ENCODE measurements around the gene INO80D. TPM values are rescaled to one million over a fixed set of nuclear protein-coding genes. Genes with fewer than 3 reads are reported as not detected.
"Not testable (repeated sequence)": the region's sequence is repeated elsewhere in the genome, so short reads cannot be mapped to it uniquely, and the experiment has no call there.

Gene INO80D
- total and polyA plus RNA-seq, 2 experiments from 2014 or later = 17.5 to 37.4 TPM

DNA sequence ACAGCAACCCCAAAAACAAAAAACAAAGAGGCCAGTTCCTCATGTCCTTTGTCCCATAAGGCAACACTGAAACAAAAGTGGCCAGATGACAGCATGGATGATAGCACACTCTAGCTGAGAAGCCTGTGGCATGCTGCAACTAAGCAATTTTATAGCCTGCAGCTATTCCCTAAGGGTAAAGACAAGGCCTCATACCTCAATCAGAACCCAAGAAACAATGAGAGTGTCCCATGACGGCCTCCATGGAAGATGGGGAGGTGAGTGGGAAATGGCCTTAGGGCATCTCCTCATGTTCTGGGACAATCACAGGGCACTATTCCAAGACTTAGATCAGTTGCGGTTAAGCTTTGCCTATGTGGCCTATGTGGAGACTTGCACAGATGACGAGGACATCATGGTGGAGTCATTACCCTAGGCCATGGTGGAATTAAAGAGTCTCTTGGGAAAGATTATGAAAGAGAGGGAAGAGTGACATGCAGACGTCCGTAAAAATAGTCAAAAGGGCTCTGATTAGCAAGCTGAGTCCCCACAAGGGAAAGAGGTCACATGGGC, 103.1 kb downstream of the INO80D start:
- H3K79me2 ChIP-seq (replicated peaks; ENCODE audit: insufficient read depth) = no peaks in the 10 kb centered on the region
- H3K9me3 Mint-ChIP-seq = peaks cover 4% of the 10 kb centered on the region; the same call in 1 of the 3 replicates
- H3K27ac ChIP-seq (ENCODE audit: low read depth) = no peak overlapping the region
- H4K20me1 ChIP-seq (replicated peaks; ENCODE audit: insufficient read depth) = 0 out of 2 replicates have a peak, but pooled peaks cover 3% of the 10 kb centered on the region
- H3K27me3 Mint-ChIP-seq (ENCODE audit: insufficient read depth, low read depth, poor library complexity) = peaks cover 3% of the 10 kb centered on the region
- H3K36me3 Mint-ChIP-seq (ENCODE audit: low read depth) = no peaks in the 10 kb centered on the region
- no peak overlapping the region for H3K4me3 ChIP-seq
- H3K36me3 ChIP-seq (ENCODE audit: insufficient read depth) = no peaks in the 10 kb centered on the region
- DNase-seq (ENCODE audit: low spot score) (no peak), ATAC-seq (no peak)
- no peak overlapping the region for H3K4me2 ChIP-seq
- no peaks in the 10 kb centered on the region for H3F3A ChIP-seq (replicated peaks; ENCODE audit: low read depth)
- H3K4me1 ChIP-seq (ENCODE audit: insufficient read depth) = no peaks in the 10 kb centered on the region
- H3K9me2 ChIP-seq (ENCODE audit: insufficient read depth) = no peaks in the 10 kb centered on the region
- H3K27ac Mint-ChIP-seq = no peak overlapping the region
- TF ChIP-seq STAT1 (IDR thresholded peaks at IDR 0.05; ENCODE audit: unreplicated experiment) = no peak
- TF ChIP-seq, protein P1, sequence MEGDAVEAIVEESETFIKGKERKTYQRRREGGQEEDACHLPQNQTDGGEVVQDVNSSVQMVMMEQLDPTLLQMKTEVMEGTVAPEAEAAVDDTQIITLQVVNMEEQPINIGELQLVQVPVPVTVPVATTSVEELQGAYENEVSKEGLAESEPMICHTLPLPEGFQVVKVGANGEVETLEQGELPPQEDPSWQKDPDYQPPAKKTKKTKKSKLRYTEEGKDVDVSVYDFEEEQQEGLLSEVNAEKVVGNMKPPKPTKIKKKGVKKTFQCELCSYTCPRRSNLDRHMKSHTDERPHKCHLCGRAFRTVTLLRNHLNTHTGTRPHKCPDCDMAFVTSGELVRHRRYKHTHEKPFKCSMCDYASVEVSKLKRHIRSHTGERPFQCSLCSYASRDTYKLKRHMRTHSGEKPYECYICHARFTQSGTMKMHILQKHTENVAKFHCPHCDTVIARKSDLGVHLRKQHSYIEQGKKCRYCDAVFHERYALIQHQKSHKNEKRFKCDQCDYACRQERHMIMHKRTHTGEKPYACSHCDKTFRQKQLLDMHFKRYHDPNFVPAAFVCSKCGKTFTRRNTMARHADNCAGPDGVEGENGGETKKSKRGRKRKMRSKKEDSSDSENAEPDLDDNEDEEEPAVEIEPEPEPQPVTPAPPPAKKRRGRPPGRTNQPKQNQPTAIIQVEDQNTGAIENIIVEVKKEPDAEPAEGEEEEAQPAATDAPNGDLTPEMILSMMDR (conservative IDR thresholded peaks at IDR 0.05; ENCODE audit: low read depth in 2 of 2) = no peak
- no peak for TF ChIP-seq EZH2 (IDR thresholded peaks at IDR 0.05; ENCODE audit: low read depth, unreplicated experiment)
- no peak for TF ChIP-seq POLR2AphosphoS5 (IDR thresholded peaks at IDR 0.05; ENCODE audit: low read depth)
- TF ChIP-seq ZNF114 (CRISPR knock-in tag; IDR thresholded peaks at IDR 0.05) = no peak
- no peak for TF ChIP-seq ZNF331 (CRISPR knock-in tag; IDR thresholded peaks at IDR 0.05; ENCODE audit: low read depth)
- TF ChIP-seq, protein P2, sequence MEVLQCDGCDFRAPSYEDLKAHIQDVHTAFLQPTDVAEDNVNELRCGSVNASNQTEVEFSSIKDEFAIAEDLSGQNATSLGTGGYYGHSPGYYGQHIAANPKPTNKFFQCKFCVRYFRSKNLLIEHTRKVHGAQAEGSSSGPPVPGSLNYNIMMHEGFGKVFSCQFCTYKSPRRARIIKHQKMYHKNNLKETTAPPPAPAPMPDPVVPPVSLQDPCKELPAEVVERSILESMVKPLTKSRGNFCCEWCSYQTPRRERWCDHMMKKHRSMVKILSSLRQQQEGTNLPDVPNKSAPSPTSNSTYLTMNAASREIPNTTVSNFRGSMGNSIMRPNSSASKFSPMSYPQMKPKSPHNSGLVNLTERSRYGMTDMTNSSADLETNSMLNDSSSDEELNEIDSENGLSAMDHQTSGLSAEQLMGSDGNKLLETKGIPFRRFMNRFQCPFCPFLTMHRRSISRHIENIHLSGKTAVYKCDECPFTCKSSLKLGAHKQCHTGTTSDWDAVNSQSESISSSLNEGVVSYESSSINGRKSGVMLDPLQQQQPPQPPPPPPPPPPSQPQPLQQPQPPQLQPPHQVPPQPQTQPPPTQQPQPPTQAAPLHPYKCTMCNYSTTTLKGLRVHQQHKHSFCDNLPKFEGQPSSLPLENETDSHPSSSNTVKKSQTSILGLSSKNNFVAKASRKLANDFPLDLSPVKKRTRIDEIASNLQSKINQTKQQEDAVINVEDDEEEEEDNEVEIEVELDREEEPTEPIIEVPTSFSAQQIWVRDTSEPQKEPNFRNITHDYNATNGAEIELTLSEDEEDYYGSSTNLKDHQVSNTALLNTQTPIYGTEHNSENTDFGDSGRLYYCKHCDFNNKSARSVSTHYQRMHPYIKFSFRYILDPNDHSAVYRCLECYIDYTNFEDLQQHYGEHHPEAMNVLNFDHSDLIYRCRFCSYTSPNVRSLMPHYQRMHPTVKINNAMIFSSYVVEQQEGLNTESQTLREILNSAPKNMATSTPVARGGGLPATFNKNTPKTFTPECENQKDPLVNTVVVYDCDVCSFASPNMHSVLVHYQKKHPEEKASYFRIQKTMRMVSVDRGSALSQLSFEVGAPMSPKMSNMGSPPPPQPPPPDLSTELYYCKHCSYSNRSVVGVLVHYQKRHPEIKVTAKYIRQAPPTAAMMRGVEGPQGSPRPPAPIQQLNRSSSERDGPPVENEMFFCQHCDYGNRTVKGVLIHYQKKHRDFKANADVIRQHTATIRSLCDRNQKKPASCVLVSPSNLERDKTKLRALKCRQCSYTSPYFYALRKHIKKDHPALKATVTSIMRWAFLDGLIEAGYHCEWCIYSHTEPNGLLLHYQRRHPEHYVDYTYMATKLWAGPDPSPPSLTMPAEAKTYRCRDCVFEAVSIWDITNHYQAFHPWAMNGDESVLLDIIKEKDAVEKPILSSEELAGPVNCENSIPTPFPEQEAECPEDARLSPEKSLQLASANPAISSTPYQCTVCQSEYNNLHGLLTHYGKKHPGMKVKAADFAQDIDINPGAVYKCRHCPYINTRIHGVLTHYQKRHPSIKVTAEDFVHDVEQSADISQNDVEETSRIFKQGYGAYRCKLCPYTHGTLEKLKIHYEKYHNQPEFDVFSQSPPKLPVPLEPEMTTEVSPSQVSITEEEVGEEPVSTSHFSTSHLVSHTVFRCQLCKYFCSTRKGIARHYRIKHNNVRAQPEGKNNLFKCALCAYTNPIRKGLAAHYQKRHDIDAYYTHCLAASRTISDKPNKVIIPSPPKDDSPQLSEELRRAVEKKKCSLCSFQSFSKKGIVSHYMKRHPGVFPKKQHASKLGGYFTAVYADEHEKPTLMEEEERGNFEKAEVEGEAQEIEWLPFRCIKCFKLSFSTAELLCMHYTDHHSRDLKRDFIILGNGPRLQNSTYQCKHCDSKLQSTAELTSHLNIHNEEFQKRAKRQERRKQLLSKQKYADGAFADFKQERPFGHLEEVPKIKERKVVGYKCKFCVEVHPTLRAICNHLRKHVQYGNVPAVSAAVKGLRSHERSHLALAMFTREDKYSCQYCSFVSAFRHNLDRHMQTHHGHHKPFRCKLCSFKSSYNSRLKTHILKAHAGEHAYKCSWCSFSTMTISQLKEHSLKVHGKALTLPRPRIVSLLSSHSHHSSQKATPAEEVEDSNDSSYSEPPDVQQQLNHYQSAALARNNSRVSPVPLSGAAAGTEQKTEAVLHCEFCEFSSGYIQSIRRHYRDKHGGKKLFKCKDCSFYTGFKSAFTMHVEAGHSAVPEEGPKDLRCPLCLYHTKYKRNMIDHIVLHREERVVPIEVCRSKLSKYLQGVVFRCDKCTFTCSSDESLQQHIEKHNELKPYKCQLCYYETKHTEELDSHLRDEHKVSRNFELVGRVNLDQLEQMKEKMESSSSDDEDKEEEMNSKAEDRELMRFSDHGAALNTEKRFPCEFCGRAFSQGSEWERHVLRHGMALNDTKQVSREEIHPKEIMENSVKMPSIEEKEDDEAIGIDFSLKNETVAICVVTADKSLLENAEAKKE (CRISPR knock-in tag; IDR thresholded peaks at IDR 0.05) = no peak
- TF ChIP-seq, protein P3, sequence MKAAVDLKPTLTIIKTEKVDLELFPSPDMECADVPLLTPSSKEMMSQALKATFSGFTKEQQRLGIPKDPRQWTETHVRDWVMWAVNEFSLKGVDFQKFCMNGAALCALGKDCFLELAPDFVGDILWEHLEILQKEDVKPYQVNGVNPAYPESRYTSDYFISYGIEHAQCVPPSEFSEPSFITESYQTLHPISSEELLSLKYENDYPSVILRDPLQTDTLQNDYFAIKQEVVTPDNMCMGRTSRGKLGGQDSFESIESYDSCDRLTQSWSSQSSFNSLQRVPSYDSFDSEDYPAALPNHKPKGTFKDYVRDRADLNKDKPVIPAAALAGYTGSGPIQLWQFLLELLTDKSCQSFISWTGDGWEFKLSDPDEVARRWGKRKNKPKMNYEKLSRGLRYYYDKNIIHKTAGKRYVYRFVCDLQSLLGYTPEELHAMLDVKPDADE (IDR thresholded peaks at IDR 0.05) = no peak
- no peak overlapping the region for H2AFZ ChIP-seq
- H3K4me3 Mint-ChIP-seq = no peak overlapping the region
- H3K4me1 Mint-ChIP-seq = no peaks in the 10 kb centered on the region
- no peaks in the 10 kb centered on the region for H3K27me3 ChIP-seq (ENCODE audit: insufficient read depth)

- ATAC-seq; H4K20me1 ChIP-seq (replicated peaks; ENCODE audit: insufficient read depth); H3K4me2 ChIP-seq; H3K36me3 Mint-ChIP-seq (ENCODE audit: low read depth); H3K9me3 Mint-ChIP-seq; H3K27ac ChIP-seq (ENCODE audit: low read depth); H3K4me3 ChIP-seq; H3K79me2 ChIP-seq (replicated peaks; ENCODE audit: insufficient read depth); H3K27me3 ChIP-seq (ENCODE audit: insufficient read depth); H3K36me3 ChIP-seq (ENCODE audit: insufficient read depth); DNase-seq (ENCODE audit: low spot score); H3K27ac Mint-ChIP-seq; H3F3A ChIP-seq (replicated peaks; ENCODE audit: low read depth); H2AFZ ChIP-seq; H3K4me3 Mint-ChIP-seq; H3K9me2 ChIP-seq (ENCODE audit: insufficient read depth); H3K4me1 ChIP-seq (ENCODE audit: insufficient read depth); H3K27me3 Mint-ChIP-seq (ENCODE audit: insufficient read depth, low read depth, poor library complexity); H3K4me1 Mint-ChIP-seq: not testable (repeated sequence)
Observed at GRCh38 chr2:205978728-205979127, 107.2 kb downstream of the INO80D start.

DNA sequence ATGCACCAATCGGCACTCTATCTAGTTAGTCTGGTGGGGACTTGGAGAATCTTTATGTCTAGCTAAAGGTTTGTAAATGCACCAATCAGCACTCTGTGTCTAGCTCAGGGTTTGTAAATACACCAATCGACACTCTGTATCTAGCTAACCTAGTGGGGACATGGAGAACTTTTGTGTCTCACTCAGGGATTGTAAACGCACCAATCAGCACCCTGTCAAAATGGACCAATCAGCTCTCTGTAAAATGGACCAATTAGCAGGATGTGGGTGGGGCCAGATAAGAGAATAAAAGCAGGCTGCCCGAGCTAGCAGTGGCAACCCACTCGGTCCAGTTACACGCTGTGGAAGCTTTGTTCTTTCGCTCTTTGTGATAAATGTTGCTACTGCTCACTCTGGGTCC, 108.3 kb downstream of the INO80D start:
- DNase-seq (ENCODE audit: low spot score); H3K4me1 ChIP-seq (ENCODE audit: insufficient read depth); H3K79me2 ChIP-seq (replicated peaks; ENCODE audit: insufficient read depth); H3K4me3 Mint-ChIP-seq; H2AFZ ChIP-seq; H3K4me2 ChIP-seq; H3K4me1 Mint-ChIP-seq; H3K9me2 ChIP-seq (ENCODE audit: insufficient read depth); H3K27me3 ChIP-seq (ENCODE audit: insufficient read depth); H3K36me3 Mint-ChIP-seq (ENCODE audit: low read depth); H3K36me3 ChIP-seq (ENCODE audit: insufficient read depth); H3K27ac ChIP-seq (ENCODE audit: low read depth); ATAC-seq; H3K4me3 ChIP-seq; H4K20me1 ChIP-seq (replicated peaks; ENCODE audit: insufficient read depth); H3F3A ChIP-seq (replicated peaks; ENCODE audit: low read depth); H3K9me3 Mint-ChIP-seq; H3K27me3 Mint-ChIP-seq (ENCODE audit: insufficient read depth, low read depth, poor library complexity); H3K27ac Mint-ChIP-seq: not testable (repeated sequence)

Data from GM23338 (cell line).